GDM1 (cell line): Measurements from ENCODE around the gene TMEM184A.

Experiments used
- DNase-seq: peaks from one replicate; lab custom pipeline; 2025; lab: John Stamatoyannopoulos, UW

The TMEM184A gene

DNA sequence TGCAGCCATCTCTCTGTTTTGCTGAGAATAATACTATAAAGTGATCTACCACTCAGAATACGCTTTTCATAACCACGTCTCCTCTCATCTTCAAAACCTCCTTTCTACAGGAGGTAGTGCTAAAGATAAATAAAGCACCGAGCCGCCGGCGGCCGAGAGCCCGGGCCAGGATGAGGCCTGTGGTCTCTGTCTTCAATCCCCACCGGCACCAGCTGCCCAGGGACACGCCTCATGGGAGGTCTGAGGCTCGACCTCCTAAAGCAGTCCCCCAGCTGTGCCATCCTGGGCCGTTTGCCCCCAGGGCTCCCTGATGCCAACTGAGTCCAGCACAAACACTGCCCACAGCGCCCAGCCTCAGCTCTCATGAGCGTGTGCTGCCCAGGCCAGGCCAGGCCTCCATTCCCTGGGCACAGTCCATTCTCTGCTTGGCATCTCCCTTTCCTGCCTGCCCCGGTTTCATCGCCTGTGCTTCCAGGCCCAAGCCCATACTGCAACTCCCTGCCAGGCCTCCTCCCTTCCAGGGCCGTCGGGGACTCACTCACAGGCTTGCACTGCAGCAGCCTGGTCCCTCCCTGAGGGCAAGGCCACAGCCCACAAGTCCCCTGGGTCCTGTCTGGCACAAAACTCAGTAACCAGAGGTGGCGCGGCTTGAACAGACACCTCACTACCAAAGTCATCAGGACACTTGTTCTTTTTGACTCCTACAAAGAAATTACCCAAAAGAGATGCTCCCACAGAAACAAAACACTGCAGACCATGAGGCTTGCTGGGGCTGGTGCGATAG is 54.3 kb downstream of the TMEM184A start:
- DNase-seq = no peak

DNA sequence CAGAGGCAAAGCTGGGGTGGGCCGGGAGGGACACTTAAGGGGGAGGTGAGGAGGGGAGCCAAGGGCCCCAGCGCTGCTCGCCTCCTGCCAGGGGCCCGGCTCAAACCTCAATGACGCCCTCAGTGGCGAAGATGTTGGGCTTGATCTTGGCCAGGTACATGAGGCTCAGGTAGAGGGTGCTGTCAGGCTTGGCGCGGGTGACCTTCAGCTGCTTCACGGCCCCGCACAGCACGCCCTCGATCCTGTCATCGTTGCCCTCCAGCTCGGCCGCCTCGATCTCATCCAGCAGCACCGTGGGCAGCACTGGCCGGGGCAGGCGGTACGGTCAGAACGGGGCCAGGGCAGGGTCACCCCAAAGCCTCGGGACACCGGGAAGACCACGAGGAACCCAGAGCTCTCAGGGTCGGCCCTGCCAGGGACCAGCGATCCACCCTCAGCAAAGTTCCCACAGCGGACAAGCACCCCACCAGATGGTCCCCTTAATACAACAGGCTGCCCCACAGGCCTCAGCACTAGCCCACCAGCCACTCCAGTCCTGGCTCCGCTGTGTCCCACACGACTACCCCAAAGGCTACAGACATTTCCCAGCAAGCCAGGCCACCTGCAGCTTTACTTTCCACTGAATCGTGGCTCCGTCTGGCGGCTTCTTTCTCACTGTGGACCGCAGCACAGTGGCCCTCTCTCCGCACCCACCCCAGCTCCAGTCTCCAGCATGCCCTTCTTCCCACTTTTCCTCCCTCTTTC is 55.8 kb downstream of the TMEM184A start:
- DNase-seq = no peak

DNA sequence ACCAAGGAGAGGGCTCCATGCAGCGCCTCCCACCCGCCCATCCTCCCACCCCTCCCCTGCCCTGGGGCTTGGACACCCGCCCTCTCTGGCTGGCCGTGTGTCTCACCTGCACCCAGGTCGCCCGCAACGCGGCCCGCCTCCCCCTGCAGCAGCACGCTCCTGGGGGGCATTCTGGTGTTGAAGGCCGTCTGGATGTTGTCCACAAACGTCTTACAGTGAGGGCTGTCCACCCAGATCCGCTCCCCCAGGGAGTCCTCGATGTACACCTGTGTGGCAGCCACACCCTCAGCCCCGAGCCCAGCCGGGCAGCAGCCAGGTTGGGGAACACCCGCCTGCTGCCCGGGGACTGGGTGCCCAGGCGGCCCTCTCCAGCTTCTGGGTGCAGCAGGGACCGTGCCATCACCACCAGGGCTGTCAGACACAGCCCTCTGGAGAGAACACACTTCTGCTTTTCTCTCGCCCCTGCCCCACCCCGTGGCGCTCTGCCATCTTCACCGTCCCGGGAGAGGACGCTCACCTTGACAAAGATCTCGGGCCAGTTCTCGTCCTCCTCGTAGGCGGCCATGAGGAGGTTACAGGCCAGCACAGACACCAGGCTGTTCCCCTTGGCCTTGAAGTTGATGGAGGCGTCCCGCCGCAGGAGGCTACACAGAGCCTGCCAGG is 56.5 kb downstream of the TMEM184A start:
- no peak for DNase-seq

DNA sequence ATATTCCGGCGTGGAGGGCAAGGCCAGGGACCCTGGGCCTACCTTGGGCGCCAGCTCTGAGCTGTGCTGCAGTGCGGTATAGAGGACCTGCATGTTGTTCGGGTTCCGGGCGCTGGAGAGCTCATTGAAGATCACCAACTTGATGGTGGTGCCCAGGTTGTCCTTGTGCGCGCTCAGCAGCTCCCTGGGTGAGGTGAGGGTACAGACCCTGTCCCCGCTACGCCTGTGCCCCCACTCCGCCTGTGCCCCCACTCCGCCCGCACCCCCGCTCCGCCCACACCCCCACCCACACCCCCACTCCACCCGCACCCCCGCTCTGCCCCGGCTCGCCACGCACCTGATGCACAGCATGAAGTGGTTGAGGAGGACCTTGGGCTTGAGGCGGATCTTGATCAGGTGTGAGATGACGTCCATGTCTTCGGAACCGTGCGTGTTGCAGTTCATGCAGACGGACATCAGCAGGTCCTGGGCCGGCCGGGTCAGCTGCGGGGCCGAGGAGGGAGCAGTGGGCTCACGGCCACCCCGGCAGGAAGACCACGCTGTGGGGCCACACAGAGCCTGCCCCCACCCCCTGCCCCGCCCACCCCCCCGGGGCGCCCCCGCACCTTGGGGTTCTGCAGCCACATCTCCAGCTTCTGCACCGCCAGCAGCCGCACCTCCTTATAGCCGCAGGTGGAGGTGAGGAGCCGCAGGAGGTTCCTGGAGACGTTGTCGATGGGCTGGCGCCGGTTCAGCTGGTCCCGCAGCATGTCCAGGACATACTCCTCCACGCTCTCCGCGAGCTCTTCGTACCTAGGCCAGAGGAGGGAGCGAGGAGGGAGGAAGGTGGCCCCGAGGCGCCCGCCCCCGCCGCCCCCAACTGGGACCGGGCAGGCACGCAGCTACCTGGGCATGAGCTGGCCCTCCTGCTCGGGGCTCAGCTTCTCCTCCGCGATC is 57.4 kb downstream of the TMEM184A start:
- no peak for DNase-seq

DNA sequence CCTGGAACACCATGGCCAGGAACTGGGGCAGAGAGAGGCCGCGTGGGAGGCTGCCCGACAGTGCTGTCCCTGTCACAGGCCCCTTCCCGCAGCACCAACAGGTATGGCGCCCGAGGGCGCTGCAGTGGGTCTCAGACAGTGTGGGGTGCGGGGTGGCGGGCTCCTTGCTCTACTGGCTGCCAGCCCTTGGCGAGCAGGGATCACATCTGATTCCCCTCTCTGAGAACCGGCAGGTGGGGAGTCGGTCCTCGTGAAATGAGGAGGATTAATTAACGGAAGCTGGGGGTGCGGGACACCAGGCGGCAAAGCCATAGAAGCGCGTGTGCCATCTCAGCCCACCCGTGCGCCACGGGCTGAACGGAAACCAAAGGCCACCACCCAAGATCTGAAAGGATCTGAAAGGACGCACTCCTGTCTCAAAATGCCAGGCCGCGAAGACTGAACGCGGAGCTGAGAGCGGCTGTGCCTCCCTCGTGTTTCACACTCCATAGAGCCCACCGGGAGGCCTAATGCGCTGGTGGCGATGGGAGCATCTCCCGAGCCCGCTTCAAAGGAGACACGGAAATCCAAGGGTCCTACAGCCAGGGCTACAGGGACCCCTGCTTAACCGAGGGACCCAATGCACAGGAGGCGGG is 58.6 kb downstream of the TMEM184A start:
- DNase-seq = no peak

DNA sequence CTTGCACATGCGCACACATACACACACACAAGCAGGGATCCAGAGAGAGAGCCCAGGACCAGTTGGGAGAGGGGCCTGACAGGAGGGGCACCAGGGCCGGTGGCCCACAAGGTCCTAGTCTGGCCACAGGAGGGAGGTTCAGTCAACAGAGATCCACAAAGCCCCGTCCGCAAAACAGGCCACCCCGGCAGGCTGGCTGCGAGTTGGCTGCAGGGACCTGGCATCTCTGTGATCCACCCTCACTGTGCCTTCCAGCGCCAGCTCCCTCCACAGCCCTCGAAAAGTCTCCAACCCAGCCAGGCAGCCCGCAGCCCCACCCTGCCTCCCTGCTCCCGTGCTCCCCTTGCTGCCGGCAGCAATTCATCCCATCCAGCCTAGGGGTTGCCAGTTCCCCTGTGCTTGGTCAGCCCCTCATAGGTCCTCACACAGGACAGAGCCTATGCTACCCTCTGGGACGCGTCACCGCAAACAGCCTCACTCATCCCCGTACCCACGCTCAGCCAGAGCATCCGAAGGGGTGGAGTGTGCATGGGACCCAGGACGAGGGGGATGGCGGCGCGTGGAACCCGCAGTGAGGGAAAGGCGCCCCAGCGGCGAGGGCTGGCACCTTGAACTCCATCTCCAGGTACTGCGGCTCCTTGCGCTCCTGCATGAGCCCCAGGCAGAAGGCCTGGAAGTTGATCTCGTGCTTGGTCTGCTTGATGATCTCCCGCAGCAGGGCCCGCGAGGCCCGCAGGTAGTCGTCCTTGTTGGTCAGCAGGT is 59.3 kb downstream of the TMEM184A start:
- no peak for DNase-seq

DNA sequence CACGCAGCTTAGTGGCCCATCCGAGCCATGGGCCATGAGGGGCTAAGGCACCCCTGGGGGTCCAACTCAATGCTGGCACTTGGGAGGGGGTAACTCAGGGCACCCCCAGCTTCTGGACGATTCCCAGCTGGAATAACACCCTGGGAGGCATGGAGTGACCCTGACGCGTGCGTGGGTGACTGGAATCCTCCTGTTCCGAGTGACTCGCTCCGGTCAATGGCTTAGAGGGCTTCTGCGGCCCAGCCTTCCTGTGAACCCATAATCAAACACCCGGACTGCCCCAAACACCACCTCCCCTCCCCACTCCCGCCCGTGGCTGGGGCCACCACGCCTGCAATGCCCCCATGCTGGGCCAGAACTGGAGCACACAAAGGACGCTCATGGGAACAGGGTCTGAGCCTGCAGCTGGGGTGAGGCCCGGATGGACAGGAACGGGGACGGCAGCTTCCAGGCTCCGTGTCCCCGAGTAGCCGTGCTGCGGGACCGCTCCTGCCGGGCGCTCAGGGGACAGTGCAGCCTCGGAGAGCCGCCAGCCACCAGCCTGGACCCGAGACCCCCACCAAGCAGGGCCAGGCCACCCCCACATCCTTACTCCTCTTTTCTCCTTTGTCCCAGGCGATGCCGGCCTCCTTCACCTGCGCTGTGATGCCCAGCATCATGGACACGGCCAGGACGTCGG is 60.3 kb downstream of the TMEM184A start:
- DNase-seq = no peak

DNA sequence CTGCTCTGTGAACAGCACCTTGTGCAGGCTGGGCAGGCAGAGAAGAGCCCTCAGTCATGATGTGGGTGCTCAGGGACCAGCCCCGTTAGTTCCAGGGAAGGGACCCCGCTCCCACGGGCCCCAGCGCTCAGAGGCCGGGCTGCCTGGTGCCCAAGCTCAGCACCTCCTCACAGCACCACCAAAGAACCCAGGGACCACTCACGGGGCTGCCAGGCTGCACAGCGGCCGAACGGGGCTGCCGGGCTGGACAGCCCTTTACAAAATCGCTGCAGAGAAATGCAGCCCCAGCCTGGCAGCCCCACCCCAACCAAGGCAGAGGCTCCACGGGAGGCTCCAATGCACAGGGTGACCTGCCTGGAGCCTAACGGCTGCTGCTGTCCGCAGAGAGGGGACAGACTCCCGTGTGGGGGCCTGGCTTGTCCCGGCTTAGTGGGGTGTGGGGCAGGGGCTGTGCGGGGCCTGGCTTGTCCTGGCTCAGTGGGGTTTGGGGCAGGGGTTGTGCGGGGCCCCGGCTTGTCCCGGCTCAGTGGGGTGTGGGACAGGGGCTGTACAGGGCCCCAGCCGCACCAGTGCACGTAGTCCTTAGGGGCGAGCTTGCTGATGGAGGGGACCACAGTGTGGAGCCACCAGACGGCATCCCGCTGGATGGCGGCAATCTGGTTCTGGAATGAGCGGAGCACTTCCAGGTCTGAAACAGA is 61.0 kb downstream of the TMEM184A start:
- no peak for DNase-seq

DNA sequence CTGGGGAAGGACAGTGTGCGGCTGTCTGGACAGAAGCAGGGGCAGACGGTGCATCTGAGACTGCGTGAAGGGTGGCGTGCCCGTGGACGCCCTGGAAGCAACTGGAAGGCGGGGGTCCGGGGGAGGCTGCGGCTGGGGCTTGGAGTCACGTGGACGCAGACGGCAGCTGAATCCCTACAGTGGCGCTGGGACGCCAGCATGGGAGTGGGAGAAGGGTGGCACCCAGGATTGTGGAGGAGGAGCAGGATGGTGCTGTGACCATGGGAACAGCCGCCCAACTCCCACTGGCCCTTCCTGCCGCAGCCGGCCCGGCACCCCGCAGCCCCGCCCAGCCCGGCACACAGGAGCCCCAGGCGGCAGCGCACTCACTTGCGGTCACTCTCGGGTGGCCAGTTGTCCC is 61.6 kb downstream of the TMEM184A start:
- no peak for DNase-seq

DNA sequence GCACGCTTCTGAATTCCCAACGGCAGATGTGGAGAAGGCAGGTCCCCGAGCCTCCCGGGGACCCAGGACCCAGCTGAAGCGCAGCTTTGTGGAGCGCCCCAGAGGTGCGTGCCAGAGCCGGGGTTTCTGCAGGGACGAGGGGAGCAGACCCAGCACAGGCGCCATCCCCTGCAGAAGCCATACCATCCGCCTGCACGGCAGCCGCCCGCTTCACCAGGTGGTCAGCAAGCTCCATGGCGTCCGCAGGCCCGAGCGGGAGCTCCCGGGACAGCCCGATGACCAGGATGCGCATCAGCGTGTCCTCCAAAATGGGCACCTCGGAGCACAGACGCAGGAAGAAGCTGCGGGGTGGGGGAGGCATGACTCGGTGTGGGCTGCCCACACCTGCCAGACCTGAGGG is 62.4 kb downstream of the TMEM184A start:
- DNase-seq = no peak

DNA sequence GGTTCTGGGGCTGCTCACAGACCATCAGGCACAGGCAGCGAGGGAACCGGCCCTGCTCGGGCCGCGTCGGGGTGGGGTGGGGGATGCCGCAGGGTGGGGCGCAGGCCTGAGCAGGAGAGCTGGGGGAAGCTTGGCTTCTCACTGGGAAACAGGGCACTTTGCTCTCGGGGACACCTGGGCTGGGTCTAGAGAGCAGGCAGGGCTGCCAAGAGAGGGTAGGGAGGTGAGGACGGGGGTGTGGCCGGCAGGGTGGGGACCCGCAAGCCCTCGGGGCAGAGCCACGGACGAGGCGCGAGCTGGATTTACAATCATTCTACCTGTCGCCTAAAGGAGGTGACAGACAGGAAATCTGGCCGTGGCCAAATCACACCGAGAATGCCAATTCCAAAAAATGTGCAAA is 62.9 kb downstream of the TMEM184A start:
- DNase-seq = no peak

DNA sequence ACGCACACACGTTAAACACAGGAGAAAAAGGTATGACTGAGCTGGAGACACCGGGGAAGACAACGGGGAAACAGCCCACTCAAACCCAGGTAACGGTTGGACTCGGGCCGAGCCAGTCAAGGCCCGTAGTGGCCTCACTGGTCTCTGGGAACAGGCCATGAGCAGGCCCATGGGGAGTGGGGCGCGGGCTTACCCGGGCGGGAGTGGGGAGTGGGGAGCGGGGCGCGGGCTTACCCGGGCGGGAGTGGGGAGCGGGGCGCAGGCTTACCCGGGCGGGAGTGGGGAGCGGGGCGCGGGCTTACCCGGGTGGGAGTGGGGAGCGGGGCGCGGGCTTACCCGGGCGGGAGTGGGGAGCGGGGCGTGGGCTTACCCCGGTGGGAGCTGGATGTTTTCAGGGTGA is 63.4 kb downstream of the TMEM184A start:
- DNase-seq = no peak
